HFF-Myc (cell line): ENCODE results near the gene RPRD2.
"Not testable (repeated sequence)": the region's sequence is repeated elsewhere in the genome, so short reads cannot be mapped to it uniquely, and the experiment has no call there.

Source experiments
- DNase-seq: peaks from one replicate; pipeline ENCODE4 v3.0.0-alpha.2; 2011; ENCODE audit warnings: low read depth; ENCODE audit errors: extremely low read depth
- H3K4me3 ChIP-seq: replicated peaks from 2 replicates; pipeline ENCODE4 v1.5.1; 2011; ENCODE audit warnings: low read depth, mild to moderate bottlenecking, control low read depth, low read length
- TF ChIP-seq, protein P1 (sequence below): IDR thresholded peaks from 2 replicates; pipeline ENCODE4 v1.5.1; 2012; ENCODE audit warnings: mild to moderate bottlenecking, low read depth, low read length, control low read depth; ENCODE audit errors: missing control alignments

Gene RPRD2

DNA sequence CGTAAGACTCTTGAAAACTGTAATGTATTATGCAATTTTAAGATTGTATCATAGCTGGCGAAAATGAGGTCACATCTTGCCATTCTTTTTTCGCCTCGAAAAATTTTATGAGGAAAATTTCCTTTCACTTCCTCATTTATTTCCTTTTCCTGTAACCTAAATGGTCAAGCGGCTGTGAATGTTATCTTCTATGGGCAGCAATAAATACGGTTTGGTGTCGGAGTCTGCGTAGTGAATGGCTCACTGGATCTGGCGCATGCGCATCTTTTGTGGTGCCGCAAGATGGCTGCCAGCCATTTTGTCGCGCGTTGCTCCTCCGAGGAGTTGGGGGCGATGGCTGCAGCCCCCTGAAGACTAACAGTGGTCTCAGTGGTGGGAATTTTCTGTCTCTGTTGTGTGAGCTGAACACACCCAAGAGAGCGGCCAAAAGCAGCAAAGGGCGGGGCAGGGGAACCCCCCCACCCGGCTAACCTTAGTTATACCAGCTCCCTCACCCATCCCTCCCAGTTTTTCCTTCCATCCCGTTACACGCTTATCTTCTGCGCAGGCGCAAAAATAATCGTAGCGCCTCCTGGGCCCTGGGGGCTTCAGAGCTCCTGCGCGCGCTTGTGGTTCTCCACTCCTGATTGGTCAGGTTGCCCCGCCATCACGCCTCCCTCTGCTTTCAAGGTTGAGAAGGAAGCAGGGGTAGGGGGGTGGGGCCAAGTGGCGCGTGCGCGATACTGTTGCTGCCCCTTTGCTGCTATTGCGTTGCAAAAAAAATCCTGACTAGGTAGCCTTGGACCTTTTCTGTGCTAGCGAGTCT lies at the start of gene RPRD2:
Gene RPRD2, plus strand, starts transcription at position 722 of the 805 bp plus-strand sequence. CDS start 568 bp downstream, outside the sequence.
- peak; percentile 99 for DNase-seq
- peak within 1 kb of the TSS; percentile 96 for H3K4me3 ChIP-seq
- TF ChIP-seq, protein P1, sequence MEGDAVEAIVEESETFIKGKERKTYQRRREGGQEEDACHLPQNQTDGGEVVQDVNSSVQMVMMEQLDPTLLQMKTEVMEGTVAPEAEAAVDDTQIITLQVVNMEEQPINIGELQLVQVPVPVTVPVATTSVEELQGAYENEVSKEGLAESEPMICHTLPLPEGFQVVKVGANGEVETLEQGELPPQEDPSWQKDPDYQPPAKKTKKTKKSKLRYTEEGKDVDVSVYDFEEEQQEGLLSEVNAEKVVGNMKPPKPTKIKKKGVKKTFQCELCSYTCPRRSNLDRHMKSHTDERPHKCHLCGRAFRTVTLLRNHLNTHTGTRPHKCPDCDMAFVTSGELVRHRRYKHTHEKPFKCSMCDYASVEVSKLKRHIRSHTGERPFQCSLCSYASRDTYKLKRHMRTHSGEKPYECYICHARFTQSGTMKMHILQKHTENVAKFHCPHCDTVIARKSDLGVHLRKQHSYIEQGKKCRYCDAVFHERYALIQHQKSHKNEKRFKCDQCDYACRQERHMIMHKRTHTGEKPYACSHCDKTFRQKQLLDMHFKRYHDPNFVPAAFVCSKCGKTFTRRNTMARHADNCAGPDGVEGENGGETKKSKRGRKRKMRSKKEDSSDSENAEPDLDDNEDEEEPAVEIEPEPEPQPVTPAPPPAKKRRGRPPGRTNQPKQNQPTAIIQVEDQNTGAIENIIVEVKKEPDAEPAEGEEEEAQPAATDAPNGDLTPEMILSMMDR: no peak

DNA sequence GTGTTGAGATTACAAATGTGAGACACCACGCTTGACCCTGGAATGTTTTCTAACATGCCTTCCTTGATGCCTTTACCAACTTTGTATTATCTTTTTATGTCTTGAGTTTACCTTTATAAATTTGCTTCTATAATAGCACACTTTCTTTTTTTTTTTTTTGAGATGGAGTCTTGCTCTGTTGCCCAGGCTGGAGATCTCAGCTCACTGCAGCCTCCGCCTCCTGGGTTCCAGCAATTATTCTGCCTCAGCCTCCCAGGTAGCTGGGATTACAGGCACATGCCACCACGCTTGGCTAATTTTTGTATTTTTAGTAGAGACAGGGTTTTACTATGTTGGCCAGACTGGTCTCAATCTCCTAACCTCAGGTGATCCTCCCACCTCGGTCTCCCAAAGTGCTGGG lies 49.3 kb upstream of the RPRD2 start:
- not testable (repeated sequence) for DNase-seq

DNA sequence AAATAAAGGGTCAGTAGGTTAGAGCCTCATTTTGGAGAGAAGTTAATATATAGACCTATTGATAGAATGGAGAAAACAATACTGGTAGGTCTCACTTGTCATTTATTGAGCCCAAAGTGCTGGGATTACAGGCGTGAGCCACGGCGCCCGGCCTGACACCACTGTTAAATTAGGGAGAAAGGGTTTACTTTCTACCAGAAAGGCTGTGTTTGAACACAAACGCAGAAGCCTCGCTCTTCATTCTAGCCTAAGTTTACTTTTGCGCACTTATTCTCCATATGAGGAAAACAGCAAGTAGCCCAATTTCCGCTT lies 43.3 kb upstream of the RPRD2 start:
- no peak for DNase-seq
- H3K4me3 ChIP-seq: peak overlapping the region; percentile 96
- TF ChIP-seq, protein P1: no peak

More for the DNA sequence above, 49.3 kb upstream of the RPRD2 start:
- not testable (repeated sequence) for H3K4me3 ChIP-seq

DNA sequence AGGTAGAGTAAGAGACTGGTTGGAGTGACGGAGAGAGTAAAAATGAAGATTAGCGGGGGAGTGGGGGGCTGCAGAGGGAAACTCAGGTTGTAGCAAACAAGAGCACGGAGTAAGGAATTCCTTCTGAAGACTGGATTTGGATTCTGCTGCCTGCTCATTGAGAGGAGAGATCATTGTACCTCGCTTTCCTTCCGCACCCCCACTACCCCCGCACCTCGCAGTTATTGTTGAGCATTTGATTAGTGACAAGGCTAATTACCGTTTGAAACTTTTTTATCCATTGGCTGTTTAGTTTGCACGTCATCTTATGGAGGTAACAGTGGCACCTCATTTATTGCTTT lies 42.2 kb upstream of the RPRD2 start:
- H3K4me3 ChIP-seq: peak overlapping the region; percentile 96
- DNase-seq: no peak
- TF ChIP-seq, protein P1: no peak

DNA sequence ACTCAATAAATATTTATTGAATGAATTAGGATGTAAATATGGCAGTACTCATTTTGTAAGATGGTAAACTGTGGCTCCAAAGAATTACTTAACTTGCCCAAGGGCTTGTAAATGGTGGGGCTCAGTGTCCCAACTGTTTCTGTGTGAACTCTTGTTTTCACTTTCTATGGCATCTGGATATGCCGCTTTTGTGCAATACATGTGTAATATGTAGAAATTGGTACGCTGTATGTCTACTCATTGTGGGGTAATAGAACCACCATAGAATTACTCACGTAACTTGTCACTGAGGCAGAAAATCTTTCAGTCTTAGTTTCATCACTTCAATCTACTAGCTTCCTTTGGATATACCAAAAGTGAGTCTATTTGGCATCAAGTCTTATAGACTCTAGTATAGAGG lies 41.6 kb upstream of the RPRD2 start:
- peak overlapping the region; percentile 96 for H3K4me3 ChIP-seq
- TF ChIP-seq, protein P1: no peak
- no peak for DNase-seq

DNA sequence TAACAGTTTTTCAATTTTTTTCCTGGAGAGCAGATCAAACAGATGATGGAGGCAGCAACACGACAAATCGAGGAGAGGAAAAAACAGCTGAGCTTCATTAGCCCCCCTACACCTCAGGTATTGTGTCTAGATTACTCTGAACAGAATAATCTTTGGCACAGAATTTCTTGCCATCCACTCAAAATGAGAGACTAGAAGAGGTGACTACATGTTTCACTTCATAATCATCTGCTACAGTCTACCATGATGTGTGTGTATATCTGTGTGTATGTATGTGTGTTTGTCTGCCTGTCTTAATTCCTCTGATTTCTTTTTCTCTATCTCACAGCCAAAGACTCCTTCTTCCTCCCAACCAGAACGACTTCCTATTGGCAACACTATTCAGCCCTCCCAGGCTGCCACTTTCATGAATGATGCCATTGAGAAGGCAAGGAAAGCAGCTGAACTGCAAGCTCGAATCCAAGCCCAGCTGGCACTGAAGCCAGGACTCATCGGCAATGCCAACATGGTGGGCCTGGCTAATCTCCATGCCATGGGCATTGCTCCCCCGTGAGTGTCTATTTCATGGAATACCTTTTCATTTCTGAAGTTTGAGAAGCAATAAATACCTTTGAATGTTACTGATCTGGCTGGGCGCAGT lies 31.2 kb upstream of the RPRD2 start:
- no peak overlapping the region for H3K4me3 ChIP-seq
- TF ChIP-seq, protein P1: no peak
- DNase-seq: no peak

DNA sequence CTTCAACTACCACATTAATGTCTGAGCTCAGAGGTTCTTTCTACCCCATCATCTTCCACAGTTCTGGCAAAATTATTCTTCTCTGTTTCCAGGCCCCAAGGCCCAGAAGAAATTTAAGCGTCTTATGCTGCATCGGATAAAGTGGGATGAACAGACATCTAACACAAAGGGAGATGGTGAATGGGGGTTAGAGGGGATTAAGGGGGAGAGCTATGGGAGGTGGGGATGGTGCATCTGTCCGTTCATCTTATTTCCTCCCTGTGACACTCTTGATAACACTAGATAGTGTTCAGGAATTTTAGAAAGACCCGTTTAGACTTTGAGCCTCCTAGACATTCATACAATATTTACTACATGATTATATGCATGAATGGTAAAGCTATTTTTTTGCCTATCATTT lies 17.6 kb upstream of the RPRD2 start:
- no peak overlapping the region for H3K4me3 ChIP-seq
- TF ChIP-seq, protein P1: no peak
- DNase-seq: no peak
